Karpas-422 (cell line): ENCODE results near the gene POFUT2. TPM values are rescaled to one million over a fixed set of nuclear protein-coding genes. Genes with fewer than 3 reads are reported as not detected.

Experiments
- DNase-seq: peaks from one replicate; pipeline ENCODE4 v3.0.0-alpha.2; 2015
- H2AFZ ChIP-seq: fragments of 200-600 bp; sonication (generic); 2 replicates; pipeline ENCODE4 v1.6.1; 2014; ENCODE audit warnings: antibody characterized with exemption, low read length, mixed read lengths
- H3K27ac ChIP-seq: fragments of 200-600 bp; sonication (generic); 2 replicates; pipeline ENCODE4 v1.5.1; 2014; ENCODE audit warnings: mild to moderate bottlenecking, low read length, moderate library complexity
- H3K27me3 ChIP-seq: fragments of 200-600 bp; sonication (generic); 2 replicates; pipeline ENCODE4 v1.6.1; 2014; ENCODE audit warnings: low read length, mixed read lengths
- H3K36me3 ChIP-seq: fragments of 200-600 bp; sonication (generic); 2 replicates; pipeline ENCODE4 v1.6.1; 2014; ENCODE audit warnings: low read length, mixed read lengths; ENCODE audit not compliant: insufficient read depth
- H3K4me1 ChIP-seq: fragments of 200-600 bp; sonication (generic); 2 replicates; pipeline ENCODE4 v1.6.1; 2014; ENCODE audit warnings: mild to moderate bottlenecking, low read length, mixed read lengths
- H3K4me2 ChIP-seq: fragments of 200-600 bp; sonication (generic); 2 replicates; pipeline ENCODE4 v1.6.1; 2014; ENCODE audit warnings: low read length, low read depth, mild to moderate bottlenecking; ENCODE audit not compliant: poor library complexity, severe bottlenecking
- H3K4me3 ChIP-seq: fragments of 200-600 bp; sonication (generic); 2 replicates; pipeline ENCODE4 v1.5.1; 2014; ENCODE audit warnings: mild to moderate bottlenecking, antibody characterized with exemption, low read length, mixed read lengths
- H3K79me2 ChIP-seq: fragments of 200-600 bp; sonication (generic); 2 replicates; pipeline ENCODE4 v1.6.1; 2014; ENCODE audit warnings: mild to moderate bottlenecking, low read length, mixed read lengths
- H3K9ac ChIP-seq: fragments of 200-600 bp; sonication (generic); 2 replicates; pipeline ENCODE4 v1.6.0; 2014; ENCODE audit warnings: low read length
- H3K9me2 ChIP-seq: fragments of 200-600 bp; sonication (generic), shearing (Covaris generic); replicated peaks from 2 replicates; pipeline ENCODE4 v1.6.0; 2014; ENCODE audit warnings: mild to moderate bottlenecking, low read length, moderate library complexity; ENCODE audit not compliant: insufficient read depth
- H3K9me3 ChIP-seq: fragments of 300-700, 200-600 bp; sonication (generic); 2 replicates; pipeline ENCODE4 v1.6.1; 2014; ENCODE audit warnings: low read length, mixed read lengths
- H4K20me1 ChIP-seq: fragments of 200-600 bp; sonication (generic); 2 replicates; pipeline ENCODE4 v1.6.1; 2014; ENCODE audit warnings: mild to moderate bottlenecking, antibody characterized with exemption, low read length, low read depth; ENCODE audit not compliant: insufficient read depth
- total RNA-seq: library from RNA; depleted of rRNA; stranded (reverse); fragments of >200 nt; shearing (Covaris generic); gene quantifications from 2 replicates; pipeline ENCODE4 v1.2.3, GENCODE V29; 2014; ENCODE audit warnings: low replicate concordance

Gene POFUT2
- total RNA-seq, 1 experiment from 2014 or later, result 10.5 TPM

GRCh38 chr21:45285266-45285931 is 2.3 kb downstream of the POFUT2 start:
- no peak overlapping the region for H3K4me3 ChIP-seq
- no peaks in the 10 kb centered on the region; the same call in 1 of the 2 replicates for H4K20me1 ChIP-seq
- H3K4me1 ChIP-seq, result peaks cover 8% of the 10 kb centered on the region
- no peaks in the 10 kb centered on the region for H3K9me3 ChIP-seq
- no peak for DNase-seq
- no peak overlapping the region for H3K27ac ChIP-seq
- no peaks in the 10 kb centered on the region for H3K27me3 ChIP-seq
- no peaks in the 10 kb centered on the region for H3K36me3 ChIP-seq
- H3K4me2 ChIP-seq, result no peak overlapping the region
- peaks cover 9% of the 10 kb centered on the region for H3K79me2 ChIP-seq
- H3K9me2 ChIP-seq, result no peaks in the 10 kb centered on the region
- H2AFZ ChIP-seq, result no peak overlapping the region
- H3K9ac ChIP-seq, result no peak overlapping the region

GRCh38 chr21:45284456-45284741 is 3.3 kb downstream of the POFUT2 start:
- Histone ChIP-seq H3K4me3 (no peak overlapping the region), H4K20me1 (no peaks in the 10 kb centered on the region; the same call in 1 of the 2 replicates), H3K36me3 (no peaks in the 10 kb centered on the region), H3K27ac (no peak overlapping the region), H3K27me3 (no peaks in the 10 kb centered on the region), H3K79me2 (peaks cover 9% of the 10 kb centered on the region), H2AFZ (no peak overlapping the region), H3K9me2 (no peaks in the 10 kb centered on the region), H3K9me3 (no peaks in the 10 kb centered on the region), H3K9ac (no peak overlapping the region), H3K4me2 (no peak overlapping the region), H3K4me1 (peaks cover 8% of the 10 kb centered on the region)
- no peak for DNase-seq

GRCh38 chr21:45283611-45284455 is 3.9 kb downstream of the POFUT2 start:
- no peaks in the 10 kb centered on the region for H3K27me3 ChIP-seq
- no peaks in the 10 kb centered on the region; the same call in 1 of the 2 replicates for H4K20me1 ChIP-seq
- no peaks in the 10 kb centered on the region for H3K9me3 ChIP-seq
- no peak overlapping the region for H3K27ac ChIP-seq
- H3K9me2 ChIP-seq, result no peaks in the 10 kb centered on the region
- no peak overlapping the region for H2AFZ ChIP-seq
- H3K4me3 ChIP-seq, result no peak overlapping the region
- no peak overlapping the region for H3K4me2 ChIP-seq
- peaks cover 8% of the 10 kb centered on the region for H3K4me1 ChIP-seq
- no peaks in the 10 kb centered on the region for H3K36me3 ChIP-seq
- H3K79me2 ChIP-seq, result peaks cover 9% of the 10 kb centered on the region
- DNase-seq, result no peak
- no peak overlapping the region for H3K9ac ChIP-seq

- Histone ChIP-seq H3K9ac (no peak overlapping the region), H4K20me1 (no peaks in the 10 kb centered on the region; the same call in 1 of the 2 replicates), H3K4me2 (no peak overlapping the region), H3K9me3 (no peaks in the 10 kb centered on the region), H3K79me2 (peaks cover 9% of the 10 kb centered on the region), H3K4me3 (no peak overlapping the region), H3K4me1 (peaks cover 4% of the 10 kb centered on the region), H3K27me3 (no peaks in the 10 kb centered on the region), H3K36me3 (no peaks in the 10 kb centered on the region), H2AFZ (no peak overlapping the region), H3K27ac (no peak overlapping the region), H3K9me2 (no peaks in the 10 kb centered on the region)
- DNase-seq, result no peak
Measured at GRCh38 chr21:45283035-45283610, 4.6 kb downstream of the POFUT2 start.

GRCh38 chr21:45282283-45283034 is 5.2 kb downstream of the POFUT2 start:
- H3K4me1 ChIP-seq, result peaks cover 4% of the 10 kb centered on the region
- H3K9ac ChIP-seq, result no peak overlapping the region
- H3K9me2 ChIP-seq, result no peaks in the 10 kb centered on the region
- no peaks in the 10 kb centered on the region; the same call in 1 of the 2 replicates for H4K20me1 ChIP-seq
- no peak for DNase-seq
- no peaks in the 10 kb centered on the region for H3K27me3 ChIP-seq
- H2AFZ ChIP-seq, result no peak overlapping the region
- no peaks in the 10 kb centered on the region for H3K36me3 ChIP-seq
- no peak overlapping the region for H3K4me2 ChIP-seq
- peaks cover 7% of the 10 kb centered on the region for H3K79me2 ChIP-seq
- no peak overlapping the region for H3K27ac ChIP-seq
- H3K9me3 ChIP-seq, result no peaks in the 10 kb centered on the region
- no peak overlapping the region for H3K4me3 ChIP-seq

GRCh38 chr21:45281411-45282282 is 6.0 kb downstream of the POFUT2 start:
- no peak overlapping the region for H3K9ac ChIP-seq
- peaks cover 4% of the 10 kb centered on the region for H3K79me2 ChIP-seq
- H3K4me1 ChIP-seq, result peaks cover 2% of the 10 kb centered on the region
- no peak overlapping the region for H3K4me2 ChIP-seq
- H3K4me3 ChIP-seq, result no peak overlapping the region
- no peaks in the 10 kb centered on the region for H3K9me3 ChIP-seq
- H3K9me2 ChIP-seq, result no peaks in the 10 kb centered on the region
- H3K27ac ChIP-seq, result no peak overlapping the region
- H4K20me1 ChIP-seq, result no peaks in the 10 kb centered on the region; the same call in 1 of the 2 replicates
- no peak for DNase-seq
- no peaks in the 10 kb centered on the region for H3K36me3 ChIP-seq
- no peaks in the 10 kb centered on the region for H3K27me3 ChIP-seq
- no peak overlapping the region for H2AFZ ChIP-seq

- H3K4me1 ChIP-seq, result no peaks in the 10 kb centered on the region
- H2AFZ ChIP-seq, result no peak overlapping the region
- H3K27me3 ChIP-seq, result no peaks in the 10 kb centered on the region
- no peak for DNase-seq
- no peaks in the 10 kb centered on the region for H3K9me2 ChIP-seq
- no peaks in the 10 kb centered on the region for H3K36me3 ChIP-seq
- no peaks in the 10 kb centered on the region; the same call in 1 of the 2 replicates for H4K20me1 ChIP-seq
- H3K4me3 ChIP-seq, result no peak overlapping the region
- H3K79me2 ChIP-seq, result no peaks in the 10 kb centered on the region
- H3K4me2 ChIP-seq, result no peak overlapping the region
- H3K9ac ChIP-seq, result no peak overlapping the region
- no peaks in the 10 kb centered on the region for H3K9me3 ChIP-seq
- H3K27ac ChIP-seq, result no peak overlapping the region
Measured at GRCh38 chr21:45280969-45281368, 6.7 kb downstream of the POFUT2 start.
